Ectodermal cell (in vitro differentiated cells): ENCODE measurements around the gene IGFL2. TPM values are rescaled to one million over a fixed set of nuclear protein-coding genes. Genes with fewer than 3 reads are reported as not detected.
"Not testable (repeated sequence)": the region's sequence is repeated elsewhere in the genome, so short reads cannot be mapped to it uniquely, and the experiment has no call there.

Experiments
- H3K27ac ChIP-seq: 2 replicates; pipeline ENCODE4 v1.7.0; 2013; ENCODE audit warnings: mild to moderate bottlenecking, low read depth, low read length; ENCODE audit not compliant: insufficient read depth, poor library complexity, severe bottlenecking
- H3K27me3 ChIP-seq: 2 replicates; pipeline ENCODE4 v1.7.0; 2013; ENCODE audit warnings: mild to moderate bottlenecking, low read length; ENCODE audit not compliant: insufficient read depth, control insufficient read depth, poor library complexity, severe bottlenecking
- H3K36me3 ChIP-seq: one replicate; pipeline ENCODE4 v1.7.0; 2013; ENCODE audit warnings: low read length; ENCODE audit not compliant: control insufficient read depth, insufficient read depth
- H3K4me1 ChIP-seq: one replicate; pipeline ENCODE4 v1.7.0; 2013; ENCODE audit warnings: low read length; ENCODE audit not compliant: control insufficient read depth, insufficient read depth
- H3K4me3 ChIP-seq: 2 replicates; pipeline ENCODE4 v1.7.0; 2013; ENCODE audit warnings: low read depth, low read length, control low read depth; ENCODE audit not compliant: insufficient read depth
- H3K9me3 ChIP-seq: 2 replicates; pipeline ENCODE4 v1.7.0; 2013; ENCODE audit warnings: mild to moderate bottlenecking, low read length, moderate library complexity; ENCODE audit not compliant: control insufficient read depth
- WGBS, 2 experiments: methylation state at CpG; one replicate each; pipeline ENCODE4 v1.1.7; 2013; ENCODE audit warnings: missing lambda C conversion rate in 2 of 2; 5-methylcytosine and 5-hydroxymethylcytosine counted together
- polyA plus RNA-seq, 4 experiments: library from polyadenylated mRNA; stranded (reverse); fragments of 50-300 nt; gene quantifications; one replicate each; pipeline ENCODE4 v1.2.3, GENCODE V29; 2013

IGFL2 gene
- polyA plus RNA-seq (2013, experiment 1 of 4) = not detected
- not detected for polyA plus RNA-seq (2013, experiment 2 of 4)
- not detected for polyA plus RNA-seq (2013, experiment 3 of 4)
- not detected for polyA plus RNA-seq (2013, experiment 4 of 4)

- Histone ChIP-seq H3K4me1 (no peaks in the 10 kb centered on the region), H3K4me3 (no peak within 1 kb of the TSS), H3K27ac (no peak within 1 kb of the TSS), H3K9me3 (no peaks in the 10 kb centered on the region), H3K36me3 (no peaks in the 10 kb centered on the region), H3K27me3 (no peaks in the 10 kb centered on the region)
- 93 to 94% methylated on average over 6 of the region's 6 CpGs for WGBS, 2 experiments
Observed at GRCh38 chr19:46147791-46148288, at the start of gene IGFL2. Gene IGFL2 (plus strand): TSS chr19:46148238. CDS start chr19:46148279, 41 bp downstream.

- Histone ChIP-seq H3K4me3 (no peak overlapping the region), H3K36me3 (no peaks in the 10 kb centered on the region), H3K27ac (no peak overlapping the region), H3K9me3 (peaks cover 2% of the 10 kb centered on the region), H3K4me1 (no peaks in the 10 kb centered on the region), H3K27me3 (no peaks in the 10 kb centered on the region)
- WGBS, 2 experiments = 91 to 96% methylated on average over 1 of the region's 1 CpG
Observed at GRCh38 chr19:46100344-46100743, 47.7 kb upstream of the IGFL2 start.

GRCh38 chr19:46101293-46101692 is 46.7 kb upstream of the IGFL2 start:
- Histone ChIP-seq H3K4me1 (no peaks in the 10 kb centered on the region), H3K9me3 (peaks cover 2% of the 10 kb centered on the region), H3K4me3 (no peak overlapping the region), H3K36me3 (no peaks in the 10 kb centered on the region), H3K27ac (no peak overlapping the region), H3K27me3 (no peaks in the 10 kb centered on the region)
- 66 to 68% methylated on average over 6 of the region's 6 CpGs for WGBS, 2 experiments

GRCh38 chr19:46102333-46102732 is 45.7 kb upstream of the IGFL2 start:
- not testable (repeated sequence) for H3K4me3 ChIP-seq, H3K4me1 ChIP-seq

GRCh38 chr19:46107371-46107770 is 40.7 kb upstream of the IGFL2 start:
- Histone ChIP-seq H3K9me3 (no peaks in the 10 kb centered on the region), H3K4me3 (no peak overlapping the region), H3K36me3 (no peaks in the 10 kb centered on the region), H3K27me3 (peaks cover 6% of the 10 kb centered on the region), H3K27ac (no peak overlapping the region), H3K4me1 (no peaks in the 10 kb centered on the region)
- 90 to 92% methylated on average over 6 of the region's 6 CpGs for WGBS, 2 experiments

More at GRCh38 chr19:46102333-46102732, 45.7 kb upstream of the IGFL2 start:
- H3K27ac ChIP-seq, H3K27me3 ChIP-seq, H3K36me3 ChIP-seq, H3K9me3 ChIP-seq: not testable (repeated sequence)
- 92 to 96% methylated on average over 7 of the region's 7 CpGs for WGBS, 2 experiments

DNA sequence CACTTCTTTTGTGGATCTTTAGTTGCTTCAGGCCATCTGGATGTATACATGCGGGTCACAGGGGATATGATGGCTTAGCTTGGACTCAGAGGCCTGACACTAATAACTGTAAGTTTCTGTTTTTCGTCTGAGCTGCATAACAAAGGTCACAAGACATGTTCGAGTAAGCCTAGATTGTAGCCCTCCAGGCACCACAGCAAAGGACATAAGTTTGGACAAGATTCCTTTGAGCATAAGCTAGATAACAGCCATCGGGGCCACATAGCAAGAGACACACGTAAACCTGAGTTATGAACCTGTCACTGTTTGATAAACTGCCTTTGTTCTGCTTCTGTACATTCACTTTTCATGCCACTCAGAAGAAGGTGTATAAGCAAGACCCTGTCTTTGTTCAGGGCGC is 38.2 kb upstream of the IGFL2 start:
- Histone ChIP-seq H3K4me1 (no peaks in the 10 kb centered on the region), H3K27ac (no peak overlapping the region), H3K4me3 (no peak overlapping the region), H3K27me3 (peaks cover 6% of the 10 kb centered on the region), H3K36me3 (no peaks in the 10 kb centered on the region), H3K9me3 (no peaks in the 10 kb centered on the region)
- WGBS, 2 experiments = 92 to 93% methylated on average over 6 of the region's 6 CpGs

- H3K27me3 ChIP-seq = peaks cover 6% of the 10 kb centered on the region
- H3K4me3 ChIP-seq = no peak overlapping the region
- H3K9me3 ChIP-seq = no peaks in the 10 kb centered on the region
- WGBS, 2 experiments = 82 to 89% methylated on average over 2 to 3 of the region's 3 CpGs
- no peak overlapping the region for H3K27ac ChIP-seq
- H3K4me1 ChIP-seq = no peaks in the 10 kb centered on the region
- no peaks in the 10 kb centered on the region for H3K36me3 ChIP-seq
Observed at GRCh38 chr19:46111376-46111775, 36.7 kb upstream of the IGFL2 start.

DNA sequence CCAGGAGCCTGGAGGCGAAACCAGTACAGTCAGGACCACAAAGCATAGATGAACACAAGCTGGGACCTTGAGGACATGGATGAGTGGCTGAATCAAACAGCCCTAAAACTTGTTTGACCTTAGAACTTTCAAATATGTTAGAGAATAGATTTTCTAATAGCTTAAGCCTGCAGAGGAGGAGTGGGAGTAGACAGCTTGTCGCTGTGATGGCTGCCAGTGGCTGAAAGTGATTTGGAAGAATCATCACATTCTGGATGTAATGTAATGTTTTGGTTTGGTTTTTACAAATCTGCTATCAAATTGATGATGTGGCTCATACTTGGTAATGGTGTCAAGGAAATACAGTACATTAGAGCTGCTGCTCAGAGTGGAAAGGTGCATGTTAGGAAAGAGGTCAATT is 35.5 kb upstream of the IGFL2 start:
- H3K36me3 ChIP-seq = no peaks in the 10 kb centered on the region
- H3K4me1 ChIP-seq = no peaks in the 10 kb centered on the region
- WGBS, 2 experiments = 91 to 93% methylated on average over 2 of the region's 2 CpGs
- H3K9me3 ChIP-seq = no peaks in the 10 kb centered on the region
- no peak overlapping the region for H3K4me3 ChIP-seq
- H3K27ac ChIP-seq = no peak overlapping the region
- peaks cover 6% of the 10 kb centered on the region for H3K27me3 ChIP-seq

DNA sequence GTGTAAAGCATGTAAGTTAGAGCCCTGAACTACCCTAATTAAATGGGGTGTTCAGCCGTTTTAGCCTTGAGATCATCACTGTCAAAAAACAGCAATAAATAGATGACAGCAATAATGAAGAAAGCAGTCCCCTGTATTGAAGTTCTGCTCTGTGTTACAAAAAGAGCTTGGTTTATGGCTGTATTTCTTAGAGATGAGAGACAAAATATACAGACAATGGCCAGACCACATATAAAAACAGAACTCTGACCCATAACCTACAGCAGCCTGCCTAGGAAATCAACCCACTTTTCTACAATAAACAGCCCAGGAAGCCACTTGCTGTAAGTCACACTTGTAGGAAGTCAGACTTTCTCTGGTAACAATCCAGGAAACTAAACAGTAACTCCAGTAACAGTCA is 34.3 kb upstream of the IGFL2 start:
- Histone ChIP-seq H3K27me3 (peaks cover 6% of the 10 kb centered on the region), H3K4me1 (no peaks in the 10 kb centered on the region), H3K9me3 (no peaks in the 10 kb centered on the region), H3K36me3 (no peaks in the 10 kb centered on the region), H3K4me3 (no peak overlapping the region), H3K27ac (no peak overlapping the region)
- 90% methylated on average over 1 of the region's 1 CpG; no CpG with 5 or more reads in 1 of the 2 experiments for WGBS, 2 experiments

DNA sequence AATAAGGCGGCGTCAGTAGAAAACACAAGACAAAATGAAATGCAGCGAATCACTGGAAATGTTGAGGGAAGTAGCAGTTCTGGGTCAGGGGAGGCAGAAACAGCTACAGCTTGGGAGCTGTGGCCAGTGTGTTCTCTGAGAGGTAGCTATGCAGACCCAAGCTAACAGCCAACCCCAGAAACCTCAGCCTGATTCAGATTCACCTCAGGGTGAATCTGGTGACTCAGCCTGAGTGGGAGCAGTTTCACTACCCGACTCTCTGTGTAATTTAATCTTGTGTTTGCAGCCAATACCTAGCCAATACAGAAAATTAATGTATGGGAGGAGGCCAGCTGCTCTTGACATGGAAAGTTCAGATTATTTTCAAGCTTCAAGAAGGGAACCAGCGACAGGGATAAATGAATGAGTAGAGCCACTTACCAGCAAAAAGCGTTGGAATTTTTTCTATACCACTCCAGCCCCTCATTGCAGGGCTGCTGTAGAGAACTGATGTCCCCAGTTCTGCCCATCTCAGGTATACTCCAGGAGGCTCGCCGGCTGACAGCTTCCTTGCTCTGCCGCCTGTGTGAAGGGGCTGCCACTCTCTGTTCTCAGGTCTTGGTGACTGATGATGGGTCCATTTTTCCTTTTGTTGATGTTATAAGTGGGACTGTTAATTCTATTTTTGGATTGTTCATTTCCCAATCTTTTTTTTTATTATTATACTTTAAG is 32.5 kb upstream of the IGFL2 start:
- 84 to 91% methylated on average over 9 of the region's 9 CpGs for WGBS, 2 experiments
- H3K27me3 ChIP-seq = peaks cover 6% of the 10 kb centered on the region
- no peaks in the 10 kb centered on the region for H3K36me3 ChIP-seq
- H3K27ac ChIP-seq = no peak overlapping the region
- no peaks in the 10 kb centered on the region for H3K9me3 ChIP-seq
- no peak overlapping the region for H3K4me3 ChIP-seq
- H3K4me1 ChIP-seq = no peaks in the 10 kb centered on the region
